Measurements from ENCODE around the gene ADCY2. TPM values are rescaled to one million over a fixed set of nuclear protein-coding genes. Genes with fewer than 3 reads are reported as not detected.

Gene ADCY2
- polyA plus RNA-seq, 4 donors, result 0.87 to 3.7 (median 2.2) TPM

DNA sequence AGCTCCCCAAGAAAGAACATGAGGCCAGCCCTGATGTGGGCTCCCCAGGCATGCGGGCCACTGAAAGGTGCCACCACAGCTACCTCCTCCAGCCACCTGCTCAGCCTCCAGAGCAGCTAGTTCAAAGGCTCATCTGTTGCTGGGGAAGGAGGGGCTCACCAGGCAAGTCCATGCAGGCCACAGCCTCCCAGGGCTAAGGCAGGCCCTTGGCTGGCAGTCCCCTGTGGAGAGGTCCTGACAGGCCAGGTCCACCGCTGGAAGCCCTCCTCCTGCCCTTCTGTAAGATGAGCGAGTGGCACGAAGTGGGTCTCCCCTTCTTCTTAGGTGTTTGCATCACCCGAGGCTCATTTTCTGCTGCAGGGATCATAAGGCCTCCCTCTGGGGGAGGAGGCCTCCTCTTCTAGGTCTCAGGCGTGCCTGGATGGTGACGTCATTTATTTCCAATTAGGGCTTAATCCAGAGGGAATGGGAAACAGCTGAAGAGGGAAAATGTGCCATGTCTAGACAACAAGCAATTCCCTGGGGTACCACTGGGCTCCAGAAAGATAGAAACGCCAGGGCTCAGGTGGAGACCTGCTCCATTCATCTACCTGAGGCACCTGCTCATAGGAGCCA is 363.4 kb downstream of the ADCY2 start:
- H3K36me3 ChIP-seq (ENCODE audit: control insufficient read depth in 3 of 3, insufficient read depth in 2 of 3, low read depth in 1 of 3, low read length in 3 of 3), result peaks cover 0 to 2% (median 0%) of the 10 kb centered on the region in 3 donors

DNA sequence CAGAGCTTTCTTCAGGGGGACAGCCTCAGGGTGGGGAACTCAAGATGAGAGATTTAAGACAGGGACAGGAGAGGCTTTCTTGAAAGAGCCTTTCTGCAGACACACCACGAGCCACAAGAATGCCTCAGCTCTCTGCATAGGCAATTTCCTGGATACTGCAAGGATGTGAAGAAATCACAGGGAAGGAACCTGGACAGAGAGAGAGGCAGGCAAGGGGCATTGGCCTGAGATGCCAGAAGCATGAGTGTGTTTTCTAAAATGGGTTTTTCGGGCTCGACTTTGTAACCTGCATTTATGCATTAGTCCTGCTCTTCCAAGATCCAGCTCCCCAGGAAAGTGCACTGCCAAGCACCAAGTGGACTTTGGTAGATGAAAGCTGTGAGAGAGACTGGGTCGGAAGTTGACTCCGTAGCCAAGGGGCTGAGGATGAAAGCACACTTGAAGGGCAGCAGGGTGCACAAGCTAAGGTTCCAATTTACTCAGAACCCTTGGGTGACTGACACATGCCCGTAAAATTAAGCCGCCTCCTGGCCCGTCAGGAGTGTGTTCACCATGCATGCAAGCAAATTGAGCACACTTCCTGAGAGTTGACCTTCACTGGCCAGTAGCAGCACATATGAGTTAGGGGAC is 364.1 kb downstream of the ADCY2 start:
- no peaks in the 10 kb centered on the region for H3K4me1 ChIP-seq (ENCODE audit: control insufficient read depth in 3 of 3, insufficient read depth in 2 of 3, low read depth in 1 of 3, low read length in 2 of 3)
- no peak overlapping the region for H3K27ac ChIP-seq (ENCODE audit: low read depth in 1 of 3, low read length in 2 of 3)
- peaks cover 0 to 2% (median 0%) of the 10 kb centered on the region in 3 donors for H3K36me3 ChIP-seq (ENCODE audit: control insufficient read depth in 3 of 3, insufficient read depth in 2 of 3, low read depth in 1 of 3, low read length in 3 of 3)
- no peak for FAIRE-seq
- H3K9me3 ChIP-seq (ENCODE audit: control insufficient read depth in 2 of 2, insufficient read depth in 1 of 2, low read depth in 1 of 2, low read length in 1 of 2), result no peaks in the 10 kb centered on the region
- 64 to 84% (median 65%) methylated on average over 8 of the region's 8 CpGs for WGBS, 3 donors
- DNase-seq, result no peak
- H3K4me3 ChIP-seq (ENCODE audit: low read depth in 1 of 3, low read length in 3 of 3), result no peak overlapping the region
- no peaks in the 10 kb centered on the region for H3K27me3 ChIP-seq (ENCODE audit: control insufficient read depth in 3 of 3, insufficient read depth in 3 of 3, low read length in 3 of 3)

More for the DNA sequence above, 363.4 kb downstream of the ADCY2 start:
- 77 to 86% (median 84%) methylated on average over 8 of the region's 8 CpGs for WGBS, 3 donors
- Histone ChIP-seq H3K4me1 (ENCODE audit: control insufficient read depth in 3 of 3, insufficient read depth in 2 of 3, low read depth in 1 of 3, low read length in 2 of 3) (no peaks in the 10 kb centered on the region), H3K9me3 (ENCODE audit: control insufficient read depth in 2 of 2, insufficient read depth in 1 of 2, low read depth in 1 of 2, low read length in 1 of 2) (no peaks in the 10 kb centered on the region), H3K4me3 (ENCODE audit: low read depth in 1 of 3, low read length in 3 of 3) (no peak overlapping the region), H3K27me3 (ENCODE audit: control insufficient read depth in 3 of 3, insufficient read depth in 3 of 3, low read length in 3 of 3) (no peaks in the 10 kb centered on the region), H3K27ac (ENCODE audit: low read depth in 1 of 3, low read length in 2 of 3) (no peak overlapping the region)
- DNase-seq (no peak), FAIRE-seq (no peak)

DNA sequence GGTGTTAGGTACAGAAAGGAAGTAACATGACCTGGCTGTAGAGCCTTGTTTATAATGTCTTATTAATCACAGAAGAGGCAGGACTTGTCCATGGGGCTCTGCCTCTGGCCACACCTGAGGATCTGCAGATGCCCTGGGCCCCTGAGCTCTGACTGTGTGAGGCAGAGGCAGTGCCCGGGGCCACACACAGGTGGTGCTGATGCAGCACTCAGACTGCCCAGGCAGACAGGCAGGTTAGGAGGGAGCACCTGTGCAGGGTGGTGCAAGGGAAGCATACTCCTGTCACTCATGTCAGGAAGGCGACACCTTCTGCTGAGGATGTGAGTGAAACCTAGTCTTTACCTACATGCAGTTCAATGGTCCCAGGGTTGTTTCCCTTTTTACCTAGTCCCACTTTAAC is 366.3 kb downstream of the ADCY2 start:
- H3K27me3 ChIP-seq (ENCODE audit: control insufficient read depth in 3 of 3, insufficient read depth in 3 of 3, low read length in 3 of 3), result no peaks in the 10 kb centered on the region
- peaks cover 0 to 2% (median 0%) of the 10 kb centered on the region in 3 donors for H3K36me3 ChIP-seq (ENCODE audit: control insufficient read depth in 3 of 3, insufficient read depth in 2 of 3, low read depth in 1 of 3, low read length in 3 of 3)
- 61 to 79% (median 65%) methylated on average over 2 of the region's 2 CpGs for WGBS, 3 donors
- H3K4me3 ChIP-seq (ENCODE audit: low read depth in 1 of 3, low read length in 3 of 3), result no peak overlapping the region
- DNase-seq (no peak), FAIRE-seq (no peak)
- no peaks in the 10 kb centered on the region for H3K4me1 ChIP-seq (ENCODE audit: control insufficient read depth in 3 of 3, insufficient read depth in 2 of 3, low read depth in 1 of 3, low read length in 2 of 3)
- H3K27ac ChIP-seq (ENCODE audit: low read depth in 1 of 3, low read length in 2 of 3), result no peak overlapping the region
- H3K9me3 ChIP-seq (ENCODE audit: control insufficient read depth in 2 of 2, insufficient read depth in 1 of 2, low read depth in 1 of 2, low read length in 1 of 2), result no peaks in the 10 kb centered on the region

DNA sequence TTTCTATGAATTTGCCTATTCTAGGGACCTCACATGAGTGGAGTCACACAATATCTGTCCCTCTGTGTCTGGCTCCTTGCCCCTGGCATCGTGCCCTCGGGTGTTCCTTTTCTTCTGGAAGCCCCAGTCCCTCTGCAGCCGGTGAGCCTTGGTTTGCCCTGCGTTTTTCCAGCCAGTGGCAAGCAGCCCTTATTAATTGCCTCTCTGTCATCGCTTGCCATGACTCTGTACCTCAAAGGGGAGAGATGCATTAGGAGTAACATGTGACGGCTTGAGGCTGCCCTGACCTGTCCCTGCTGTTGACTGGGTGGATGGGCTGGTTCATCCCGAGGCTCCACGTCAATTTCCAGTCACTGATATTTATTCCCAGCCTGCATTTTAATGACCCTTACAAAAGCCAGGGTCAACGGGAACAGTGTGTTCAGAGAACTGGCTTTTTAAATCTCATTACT is 367.7 kb downstream of the ADCY2 start:
- no peak overlapping the region for H3K27ac ChIP-seq (ENCODE audit: low read depth in 1 of 3, low read length in 2 of 3)
- no peaks in the 10 kb centered on the region for H3K27me3 ChIP-seq (ENCODE audit: control insufficient read depth in 3 of 3, insufficient read depth in 3 of 3, low read length in 3 of 3)
- FAIRE-seq, result no peak
- no peaks in the 10 kb centered on the region for H3K9me3 ChIP-seq (ENCODE audit: control insufficient read depth in 2 of 2, insufficient read depth in 1 of 2, low read depth in 1 of 2, low read length in 1 of 2)
- no peak for DNase-seq
- 75 to 87% (median 76%) methylated on average over 9 of the region's 9 CpGs for WGBS, 3 donors
- H3K36me3 ChIP-seq (ENCODE audit: control insufficient read depth in 3 of 3, insufficient read depth in 2 of 3, low read depth in 1 of 3, low read length in 3 of 3), result no peaks in the 10 kb centered on the region
- H3K4me3 ChIP-seq (ENCODE audit: low read depth in 1 of 3, low read length in 3 of 3), result no peak overlapping the region
- H3K4me1 ChIP-seq (ENCODE audit: control insufficient read depth in 3 of 3, insufficient read depth in 2 of 3, low read depth in 1 of 3, low read length in 2 of 3), result no peaks in the 10 kb centered on the region

DNA sequence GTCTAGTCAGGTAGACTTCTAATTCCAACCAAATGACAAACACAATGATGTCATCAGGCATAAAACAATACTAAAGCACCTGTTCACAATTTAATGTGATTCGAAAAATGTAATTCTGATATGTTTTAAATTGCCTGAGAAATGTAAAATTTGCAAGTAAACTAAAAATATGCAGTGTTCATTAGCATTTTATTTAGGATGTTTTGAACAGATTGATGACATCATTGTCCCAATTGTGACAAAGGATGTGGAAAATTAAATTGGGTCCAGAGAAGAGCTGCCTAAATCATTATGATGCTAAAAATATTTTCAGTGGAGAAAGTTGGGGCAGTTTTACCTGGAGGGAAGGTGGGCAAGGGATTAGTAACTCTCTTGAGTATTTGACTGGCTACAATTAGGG is 368.5 kb downstream of the ADCY2 start:
- FAIRE-seq (no peak), DNase-seq (no peak)
- 66 to 77% (median 73%) methylated on average over 1 of the region's 1 CpG for WGBS, 3 donors
- Histone ChIP-seq H3K36me3 (ENCODE audit: control insufficient read depth in 3 of 3, insufficient read depth in 2 of 3, low read depth in 1 of 3, low read length in 3 of 3) (no peaks in the 10 kb centered on the region), H3K4me3 (ENCODE audit: low read depth in 1 of 3, low read length in 3 of 3) (no peak overlapping the region), H3K9me3 (ENCODE audit: control insufficient read depth in 2 of 2, insufficient read depth in 1 of 2, low read depth in 1 of 2, low read length in 1 of 2) (no peaks in the 10 kb centered on the region), H3K4me1 (ENCODE audit: control insufficient read depth in 3 of 3, insufficient read depth in 2 of 3, low read depth in 1 of 3, low read length in 2 of 3) (no peaks in the 10 kb centered on the region), H3K27ac (ENCODE audit: low read depth in 1 of 3, low read length in 2 of 3) (no peak overlapping the region), H3K27me3 (ENCODE audit: control insufficient read depth in 3 of 3, insufficient read depth in 3 of 3, low read length in 3 of 3) (no peaks in the 10 kb centered on the region)

DNA sequence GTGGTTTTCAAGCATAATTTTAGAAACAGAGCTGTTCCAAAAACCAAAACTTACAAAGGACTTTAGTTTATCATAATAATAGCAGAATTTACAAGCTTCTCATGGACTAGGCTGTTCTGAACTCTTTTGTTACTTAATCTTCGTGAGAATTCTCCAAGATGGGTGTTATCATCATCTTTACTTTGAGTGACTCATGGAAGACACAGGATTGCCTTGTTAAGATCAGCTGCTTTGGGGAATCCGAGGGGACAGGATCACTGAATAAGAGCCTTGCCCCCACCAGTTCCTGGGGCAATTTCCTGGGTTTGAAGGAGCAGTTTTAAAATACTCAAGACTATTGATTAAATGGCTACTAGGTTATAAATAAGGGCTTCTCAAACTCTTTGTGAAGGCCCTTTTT is 374.5 kb downstream of the ADCY2 start:
- Histone ChIP-seq H3K4me3 (ENCODE audit: low read depth in 1 of 3, low read length in 3 of 3) (no peak overlapping the region), H3K36me3 (ENCODE audit: control insufficient read depth in 3 of 3, insufficient read depth in 2 of 3, low read depth in 1 of 3, low read length in 3 of 3) (no peaks in the 10 kb centered on the region), H3K4me1 (ENCODE audit: control insufficient read depth in 3 of 3, insufficient read depth in 2 of 3, low read depth in 1 of 3, low read length in 2 of 3) (no peaks in the 10 kb centered on the region), H3K9me3 (ENCODE audit: control insufficient read depth in 2 of 2, insufficient read depth in 1 of 2, low read depth in 1 of 2, low read length in 1 of 2) (no peaks in the 10 kb centered on the region), H3K27ac (ENCODE audit: low read depth in 1 of 3, low read length in 2 of 3) (no peak overlapping the region), H3K27me3 (ENCODE audit: control insufficient read depth in 3 of 3, insufficient read depth in 3 of 3, low read length in 3 of 3) (no peaks in the 10 kb centered on the region)
- 48 to 63% (median 53%) methylated on average over 2 of the region's 2 CpGs for WGBS, 3 donors
- FAIRE-seq, result no peak
- no peak for DNase-seq

DNA sequence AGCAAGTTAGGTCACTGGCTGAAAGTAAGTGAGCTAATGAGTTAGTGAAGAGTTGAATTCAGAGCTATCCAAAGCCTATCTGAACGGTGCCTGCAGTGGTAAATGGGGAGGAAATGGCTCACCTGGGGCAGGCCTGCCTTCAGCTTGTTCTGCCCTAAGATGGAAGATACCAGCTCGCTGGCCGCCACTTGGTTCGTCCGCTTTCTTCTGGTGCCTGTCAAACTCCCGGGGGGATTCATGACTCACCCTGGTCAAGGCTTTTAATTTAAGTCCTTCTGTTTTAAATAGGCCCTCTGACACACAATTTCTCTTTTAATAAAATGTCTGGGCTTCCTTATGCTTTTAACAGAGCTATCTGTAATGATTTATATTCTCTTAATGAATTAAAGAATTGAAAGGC is 376.2 kb downstream of the ADCY2 start:
- FAIRE-seq (no peak), DNase-seq (no peak)
- Histone ChIP-seq H3K4me1 (ENCODE audit: control insufficient read depth in 3 of 3, insufficient read depth in 2 of 3, low read depth in 1 of 3, low read length in 2 of 3) (no peaks in the 10 kb centered on the region), H3K4me3 (ENCODE audit: low read depth in 1 of 3, low read length in 3 of 3) (no peak overlapping the region), H3K27ac (ENCODE audit: low read depth in 1 of 3, low read length in 2 of 3) (no peak overlapping the region), H3K36me3 (ENCODE audit: control insufficient read depth in 3 of 3, insufficient read depth in 2 of 3, low read depth in 1 of 3, low read length in 3 of 3) (no peaks in the 10 kb centered on the region), H3K9me3 (ENCODE audit: control insufficient read depth in 2 of 2, insufficient read depth in 1 of 2, low read depth in 1 of 2, low read length in 1 of 2) (no peaks in the 10 kb centered on the region), H3K27me3 (ENCODE audit: control insufficient read depth in 3 of 3, insufficient read depth in 3 of 3, low read length in 3 of 3) (no peaks in the 10 kb centered on the region)
- 82 to 88% (median 83%) methylated on average over 6 of the region's 6 CpGs for WGBS, 3 donors

DNA sequence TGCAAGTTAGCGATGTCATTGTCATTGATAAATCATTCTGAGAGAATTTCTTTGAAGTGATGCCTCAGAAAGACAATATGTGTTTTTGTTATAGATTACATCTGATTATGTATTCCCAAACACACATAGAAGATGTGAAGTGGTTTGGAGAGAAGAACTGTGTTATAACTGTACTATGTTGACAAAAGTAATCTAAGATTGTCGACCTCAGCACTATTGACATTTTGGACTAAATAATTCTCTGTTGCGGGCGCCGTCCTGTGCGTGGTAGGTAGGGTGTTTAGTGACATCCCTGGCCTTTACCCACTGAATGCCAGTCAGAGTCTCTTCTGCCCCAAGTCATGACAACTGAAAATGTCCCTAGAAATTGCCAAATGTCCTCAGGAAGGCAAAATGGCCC is 377.2 kb downstream of the ADCY2 start:
- Histone ChIP-seq H3K36me3 (ENCODE audit: control insufficient read depth in 3 of 3, insufficient read depth in 2 of 3, low read depth in 1 of 3, low read length in 3 of 3) (no peaks in the 10 kb centered on the region), H3K27me3 (ENCODE audit: control insufficient read depth in 3 of 3, insufficient read depth in 3 of 3, low read length in 3 of 3) (no peaks in the 10 kb centered on the region), H3K9me3 (ENCODE audit: control insufficient read depth in 2 of 2, insufficient read depth in 1 of 2, low read depth in 1 of 2, low read length in 1 of 2) (no peaks in the 10 kb centered on the region), H3K4me1 (ENCODE audit: control insufficient read depth in 3 of 3, insufficient read depth in 2 of 3, low read depth in 1 of 3, low read length in 2 of 3) (no peaks in the 10 kb centered on the region), H3K4me3 (ENCODE audit: low read depth in 1 of 3, low read length in 3 of 3) (no peak overlapping the region), H3K27ac (ENCODE audit: low read depth in 1 of 3, low read length in 2 of 3) (no peak overlapping the region)
- FAIRE-seq (no peak), DNase-seq (no peak)
- 88 to 90% (median 88%) methylated on average over 6 of the region's 6 CpGs for WGBS, 3 donors

DNA sequence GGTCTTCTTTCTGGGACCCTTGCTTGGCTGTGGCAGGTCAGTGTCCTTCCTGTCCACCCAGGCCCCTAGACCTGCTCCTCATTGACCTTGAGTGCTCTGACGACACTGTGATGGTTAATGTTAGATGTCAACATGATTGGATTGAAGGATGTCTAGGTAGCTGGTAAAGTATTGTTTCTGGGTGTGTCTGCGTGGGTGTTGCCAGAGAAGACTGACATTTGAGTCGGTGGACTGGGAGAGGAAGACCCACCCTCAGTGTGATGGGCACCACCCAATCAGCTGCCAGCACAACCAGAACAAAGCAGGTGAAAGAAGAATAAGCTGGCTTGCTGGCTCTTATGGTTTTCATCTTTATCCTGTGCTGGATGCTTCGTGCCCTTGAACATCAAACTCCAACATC is 380.5 kb downstream of the ADCY2 start:
- no peaks in the 10 kb centered on the region for H3K36me3 ChIP-seq (ENCODE audit: control insufficient read depth in 3 of 3, insufficient read depth in 2 of 3, low read depth in 1 of 3, low read length in 3 of 3)
- no peaks in the 10 kb centered on the region for H3K9me3 ChIP-seq (ENCODE audit: control insufficient read depth in 2 of 2, insufficient read depth in 1 of 2, low read depth in 1 of 2, low read length in 1 of 2)
- no peak for FAIRE-seq
- H3K4me1 ChIP-seq (ENCODE audit: control insufficient read depth in 3 of 3, insufficient read depth in 2 of 3, low read depth in 1 of 3, low read length in 2 of 3), result no peaks in the 10 kb centered on the region
- no peak overlapping the region for H3K4me3 ChIP-seq (ENCODE audit: low read depth in 1 of 3, low read length in 3 of 3)
- no peak for DNase-seq
- 75 to 85% (median 82%) methylated on average over 4 of the region's 4 CpGs for WGBS, 3 donors
- no peak overlapping the region for H3K27ac ChIP-seq (ENCODE audit: low read depth in 1 of 3, low read length in 2 of 3)
- no peaks in the 10 kb centered on the region for H3K27me3 ChIP-seq (ENCODE audit: control insufficient read depth in 3 of 3, insufficient read depth in 3 of 3, low read length in 3 of 3)
